ENCODE results near the gene INPP5J.

Gene INPP5J

DNA sequence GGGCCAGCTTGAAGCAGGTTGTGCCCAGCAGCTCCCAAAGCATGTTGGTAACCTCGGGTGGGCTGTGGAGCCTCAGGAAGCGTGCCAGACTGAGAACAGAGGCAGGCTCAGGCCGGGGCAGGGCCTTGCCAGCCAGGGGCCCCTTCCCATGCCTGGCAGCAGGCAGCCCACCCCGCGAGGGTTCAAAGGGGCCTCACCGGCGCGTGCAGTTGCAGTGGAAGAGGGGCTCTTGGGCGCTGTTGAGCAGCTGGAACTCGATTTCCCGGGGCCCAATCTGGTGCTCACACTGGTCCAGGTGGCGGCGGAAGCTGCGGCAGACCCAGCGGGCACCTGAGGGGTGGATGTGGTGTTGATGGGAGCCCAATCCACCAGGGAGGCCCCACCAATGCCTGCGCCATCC is 13.9 kb downstream of the INPP5J start:
- no peak for DNase-seq

DNA sequence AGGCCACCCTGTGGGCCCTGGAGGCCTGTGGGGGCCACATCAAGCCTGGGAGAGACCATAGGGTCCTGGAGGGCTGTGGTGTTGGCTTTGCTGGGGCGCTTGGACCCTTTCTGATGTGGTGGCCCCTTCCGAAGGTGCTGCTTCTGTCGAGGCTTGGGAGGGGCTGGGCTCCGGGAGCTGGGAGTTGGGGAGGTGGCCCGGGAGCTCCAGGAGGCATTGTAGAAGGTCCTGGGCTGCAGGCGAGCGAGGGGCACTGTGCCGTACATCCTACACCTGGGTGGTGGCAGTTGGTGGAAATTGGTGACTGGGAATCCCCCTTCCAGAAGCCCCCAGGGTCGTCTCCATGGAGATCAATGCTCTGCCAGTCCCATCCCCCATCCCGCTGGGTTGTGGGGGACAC is 15.0 kb downstream of the INPP5J start:
- DNase-seq = no peak
- in situ Hi-C loops (cut with HindIII; ENCODE audit: low pct_ligation_motif_present, low pct_unique_long_range_greater_than_20kb, low sequenced_read_pairs) = no loop called here

More for the DNA sequence above, 13.9 kb downstream of the INPP5J start:
- in situ Hi-C loops (cut with HindIII; ENCODE audit: low pct_ligation_motif_present, low pct_unique_long_range_greater_than_20kb, low sequenced_read_pairs) = no loop called here

DNA sequence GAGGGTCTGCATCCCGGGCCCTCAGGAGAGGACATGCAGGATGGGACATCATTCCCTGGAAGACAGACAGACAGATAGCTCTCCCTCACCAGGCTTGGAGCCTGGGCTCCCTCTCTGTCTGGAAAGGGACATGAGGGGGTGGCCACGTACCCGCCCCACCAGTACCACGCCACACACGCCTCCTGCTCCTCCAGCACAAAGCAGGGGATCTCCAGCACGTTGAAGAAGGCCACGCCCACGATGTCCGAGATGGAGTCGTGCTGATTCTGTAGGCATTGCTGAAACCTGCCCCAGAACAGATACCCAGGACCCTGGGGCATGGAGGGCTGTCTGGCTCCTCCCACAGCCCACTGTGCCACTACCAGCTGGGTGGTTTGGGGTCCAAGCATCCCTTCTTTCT is 15.4 kb downstream of the INPP5J start:
- DNase-seq = no peak
- in situ Hi-C loops (cut with HindIII; ENCODE audit: low pct_ligation_motif_present, low pct_unique_long_range_greater_than_20kb, low sequenced_read_pairs) = no loop called here

DNA sequence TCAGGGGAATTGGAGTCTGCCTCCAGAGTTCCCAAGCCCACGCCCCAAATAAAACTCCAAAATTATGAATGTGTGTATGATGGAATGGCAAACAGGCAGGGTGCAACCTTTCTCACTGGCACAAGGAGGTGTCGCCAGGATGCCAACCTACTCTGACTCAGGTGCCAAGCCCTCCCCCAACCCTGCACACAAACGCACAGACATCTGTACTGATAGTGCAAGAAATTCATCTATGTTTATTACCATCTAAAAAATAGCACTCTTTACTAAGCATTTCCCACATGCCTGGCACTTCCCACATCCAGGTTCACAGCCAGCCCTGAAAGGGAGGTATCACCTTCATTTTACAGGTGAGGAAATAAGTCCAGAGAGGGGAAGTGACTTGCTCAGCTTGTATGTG is 16.3 kb downstream of the INPP5J start:
- in situ Hi-C loops (cut with HindIII; ENCODE audit: low pct_ligation_motif_present, low pct_unique_long_range_greater_than_20kb, low sequenced_read_pairs) = no loop called here
- no peak for DNase-seq

DNA sequence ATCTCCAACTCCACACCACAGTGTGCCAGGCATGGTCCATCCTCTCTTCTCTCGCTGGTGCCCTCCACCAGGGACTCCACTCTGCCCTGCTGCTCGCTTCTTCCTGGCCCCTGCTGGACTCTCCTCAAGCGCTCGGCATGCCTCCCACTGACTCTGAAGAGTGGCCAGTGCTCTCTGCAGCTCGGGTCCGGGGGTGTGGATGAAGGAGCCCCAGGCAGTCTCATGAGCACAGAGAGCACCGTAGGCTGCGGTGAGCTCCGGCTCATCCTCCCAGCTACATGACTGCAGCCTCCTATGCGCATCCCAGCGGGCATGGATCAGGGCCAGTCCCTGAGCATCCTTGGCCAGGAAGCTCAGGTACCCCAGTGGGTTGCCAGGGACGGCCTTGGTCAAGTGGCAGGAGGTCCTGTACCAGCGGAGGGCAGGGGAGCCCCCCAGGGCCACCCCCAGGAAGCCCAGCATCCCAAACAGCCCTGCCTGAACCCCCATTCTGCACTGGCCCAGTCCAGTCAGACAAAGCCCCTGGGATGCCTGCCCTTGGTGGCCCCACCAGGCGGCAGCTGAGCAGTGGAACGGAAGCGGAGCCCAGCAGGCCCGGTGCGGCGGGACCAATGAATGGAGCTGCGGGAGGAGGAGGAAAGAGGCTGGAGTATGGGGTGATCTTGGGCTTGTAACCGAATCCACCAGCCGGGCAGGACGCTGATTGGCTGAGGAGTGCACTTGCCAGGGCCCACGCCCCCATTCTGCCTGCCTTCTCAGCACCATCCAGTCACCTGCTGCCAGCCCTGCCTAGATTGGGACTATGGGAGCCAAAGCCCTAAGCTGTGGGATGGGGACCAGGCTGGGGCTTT is 17.3 kb downstream of the INPP5J start, which contains the start of gene PLA2G3:
PLA2G3 (minus strand) TSS at position 643 of the 851 bp plus-strand sequence; CDS start at position 489, 154 bp downstream.
- DNase-seq = no peak
- in situ Hi-C loops (cut with HindIII; ENCODE audit: low pct_ligation_motif_present, low pct_unique_long_range_greater_than_20kb, low sequenced_read_pairs) = no loop called here

DNA sequence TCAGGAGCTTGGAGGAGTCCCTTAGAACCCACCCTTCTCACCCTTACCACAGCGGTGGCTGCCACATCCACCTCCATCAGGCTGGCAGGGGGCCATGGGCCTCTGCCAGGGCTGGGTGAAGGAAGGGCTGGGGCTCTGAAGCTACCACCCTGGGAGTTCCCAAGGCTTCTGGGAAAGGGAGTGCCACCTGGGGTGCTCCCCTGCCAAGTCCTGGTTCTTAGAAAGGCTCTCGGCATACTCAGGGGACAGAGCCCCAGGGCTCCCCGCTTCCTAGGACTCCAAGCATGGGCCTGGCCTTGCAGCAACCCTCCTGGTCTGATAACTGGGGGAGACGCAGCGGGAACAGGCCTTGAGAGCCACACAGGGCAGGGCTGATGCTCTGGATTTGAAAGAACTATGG is 18.0 kb downstream of the INPP5J start:
- in situ Hi-C loops (cut with HindIII; ENCODE audit: low pct_ligation_motif_present, low pct_unique_long_range_greater_than_20kb, low sequenced_read_pairs) = no loop called here
- no peak for DNase-seq

DNA sequence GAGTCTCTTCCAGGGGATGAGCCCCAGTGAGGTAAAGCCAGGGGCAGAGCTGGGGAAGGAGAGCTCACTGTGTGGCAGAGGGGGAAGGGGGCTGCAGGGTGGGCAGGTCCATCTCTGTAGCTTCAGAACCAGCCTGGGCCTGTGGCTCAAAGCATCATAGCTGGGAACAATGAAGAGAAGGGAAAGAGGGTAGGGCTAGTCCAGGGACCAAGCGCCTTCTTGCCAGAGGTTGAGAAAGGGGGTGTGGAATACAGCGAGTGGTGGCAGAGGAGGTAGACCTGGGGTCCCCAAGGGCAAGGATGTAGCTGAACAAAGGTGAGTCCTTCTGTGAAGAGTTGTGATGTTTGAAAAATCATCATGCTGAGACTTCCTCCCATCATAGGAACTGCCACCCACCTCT is 18.8 kb downstream of the INPP5J start:
- no peak for DNase-seq
- in situ Hi-C loops (cut with HindIII; ENCODE audit: low pct_ligation_motif_present, low pct_unique_long_range_greater_than_20kb, low sequenced_read_pairs) = no loop called here

DNA sequence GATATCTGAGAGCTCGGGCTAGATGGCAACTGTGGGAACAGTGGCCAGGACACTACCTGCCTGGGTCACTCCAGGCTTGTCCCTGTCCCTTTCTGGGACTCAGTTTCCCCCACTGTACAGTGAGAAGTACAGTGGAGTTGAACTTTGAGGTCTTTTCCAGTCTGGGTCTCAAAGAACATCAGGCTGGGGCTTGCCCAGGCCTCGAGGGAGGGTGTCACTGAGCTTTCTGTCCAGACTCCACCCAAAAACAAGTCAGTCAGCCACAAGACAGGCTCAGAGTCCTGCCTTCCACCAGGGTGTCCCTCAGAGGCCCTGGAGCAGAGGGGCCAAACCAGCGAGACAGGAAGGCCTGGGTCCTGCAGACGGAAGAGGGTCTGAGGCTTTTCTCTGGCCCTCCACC is 19.5 kb downstream of the INPP5J start:
- no peak for DNase-seq
- in situ Hi-C loops (cut with HindIII; ENCODE audit: low pct_ligation_motif_present, low pct_unique_long_range_greater_than_20kb, low sequenced_read_pairs) = no loop called here

DNA sequence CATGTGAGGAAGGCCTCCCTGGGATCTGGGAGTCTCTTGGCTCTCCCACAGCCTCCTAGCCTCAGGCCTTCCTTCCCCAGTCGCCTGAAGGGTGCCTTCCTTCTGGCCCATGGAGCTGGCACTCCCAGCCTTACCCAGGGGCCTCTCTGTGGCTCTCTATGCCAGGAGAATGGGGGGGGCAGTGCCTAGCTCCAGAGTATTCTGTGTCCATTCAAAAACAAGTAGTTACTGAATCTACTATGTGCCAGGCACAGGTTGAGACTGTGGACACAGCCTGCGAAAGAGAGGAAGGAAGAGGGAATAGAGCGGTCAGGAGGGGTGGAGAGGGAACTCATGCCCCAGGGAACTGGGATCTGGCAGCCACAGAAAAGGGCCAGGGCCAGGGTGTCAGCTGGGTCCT is 20.3 kb downstream of the INPP5J start:
- in situ Hi-C loops (cut with HindIII; ENCODE audit: low pct_ligation_motif_present, low pct_unique_long_range_greater_than_20kb, low sequenced_read_pairs) = no loop called here
- DNase-seq = no peak

DNA sequence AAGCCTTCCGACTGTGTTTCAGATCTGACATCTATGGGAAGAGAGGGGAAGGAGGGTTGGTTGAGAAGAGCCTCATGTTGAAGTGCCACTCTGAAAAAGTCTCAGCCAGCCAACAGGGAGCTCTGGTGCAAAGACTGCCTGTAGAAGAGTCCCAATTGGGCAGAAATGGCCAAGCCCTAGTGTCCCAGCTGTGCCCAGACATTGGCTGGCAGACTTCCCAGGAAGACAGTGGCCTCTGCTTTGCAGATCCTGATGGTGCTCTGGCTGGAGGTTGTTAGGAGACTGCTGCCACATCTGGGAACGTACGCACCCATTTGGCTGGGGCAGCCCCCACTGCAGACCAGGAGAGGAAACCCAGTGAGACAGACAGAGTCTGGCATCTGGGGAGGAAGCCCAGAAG is 20.8 kb downstream of the INPP5J start:
- DNase-seq = no peak
- in situ Hi-C loops (cut with HindIII; ENCODE audit: low pct_ligation_motif_present, low pct_unique_long_range_greater_than_20kb, low sequenced_read_pairs) = no loop called here

DNA sequence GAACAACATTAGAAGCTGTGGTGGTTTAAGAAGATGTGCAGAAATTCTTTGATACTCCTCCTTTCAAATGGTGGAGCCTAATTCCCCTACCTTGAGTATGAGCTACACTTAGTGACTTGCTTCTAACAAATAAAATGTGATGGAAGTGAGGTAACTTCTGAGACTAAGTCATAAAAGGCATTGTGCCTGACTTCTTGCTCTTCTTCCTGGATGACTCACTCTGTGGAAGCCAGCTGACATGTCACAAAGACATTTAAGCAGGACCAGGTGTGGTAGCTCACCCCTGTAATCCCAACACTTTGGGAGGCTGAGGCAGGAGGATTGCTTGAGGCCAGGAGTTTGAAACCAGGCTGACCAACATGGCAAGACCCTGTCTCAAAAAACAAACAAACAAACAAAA is 21.5 kb downstream of the INPP5J start:
- no peak for DNase-seq
- in situ Hi-C loops (cut with HindIII; ENCODE audit: low pct_ligation_motif_present, low pct_unique_long_range_greater_than_20kb, low sequenced_read_pairs) = no loop called here

DNA sequence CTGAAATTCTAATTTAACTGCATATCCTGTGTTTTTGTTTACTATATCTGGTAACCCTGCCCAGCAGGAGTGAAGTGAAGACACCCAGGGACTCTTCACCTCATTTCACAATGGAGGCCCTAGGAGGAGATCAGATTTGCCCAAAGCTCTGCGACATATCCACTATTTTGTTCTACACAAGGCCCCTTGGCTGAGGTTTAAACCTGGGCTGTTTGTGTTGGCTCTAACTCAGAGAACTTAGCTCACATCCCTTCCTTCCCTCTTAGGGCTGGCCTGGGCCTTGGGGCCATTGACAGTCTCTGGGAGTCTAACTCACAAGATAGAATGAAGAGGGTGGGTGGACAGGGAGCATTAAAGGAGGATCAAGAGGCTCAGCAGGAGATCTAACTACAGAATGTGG is 25.7 kb downstream of the INPP5J start:
- no peak for DNase-seq
- in situ Hi-C loops (cut with HindIII; ENCODE audit: low pct_ligation_motif_present, low pct_unique_long_range_greater_than_20kb, low sequenced_read_pairs) = no loop called here

DNA sequence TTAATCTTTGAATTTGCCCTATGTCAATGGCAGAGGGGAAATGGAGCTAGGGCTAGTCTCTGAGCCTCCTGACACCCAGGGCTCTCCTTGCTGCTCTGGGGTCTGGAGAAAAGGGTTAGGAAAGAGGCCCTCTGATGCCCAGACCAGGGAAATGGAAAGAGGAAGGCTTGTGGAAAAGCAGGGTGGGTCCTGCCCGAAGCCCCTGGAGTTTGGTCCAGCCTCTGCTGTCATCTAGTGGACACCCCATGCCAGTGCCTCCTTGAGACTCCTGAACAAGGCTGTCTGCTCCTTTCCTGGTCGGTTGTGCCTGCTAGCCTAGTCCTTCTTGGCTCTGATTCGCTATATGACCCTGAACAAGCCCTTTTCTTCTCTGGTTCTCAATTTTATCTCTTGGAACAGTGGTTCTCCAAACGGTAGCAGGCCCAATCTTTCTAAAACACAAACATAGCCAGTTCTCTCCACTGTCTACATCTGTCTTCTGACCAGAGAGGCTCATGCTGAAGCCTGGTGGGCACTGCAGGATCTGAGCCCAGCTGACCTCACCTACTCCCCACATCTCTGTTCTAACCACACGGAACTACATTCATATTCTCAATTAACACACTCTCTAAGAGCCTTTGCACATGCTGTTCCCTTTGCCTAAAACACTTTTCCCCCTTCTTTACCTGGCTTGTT is 26.3 kb downstream of the INPP5J start:
- peak; percentile 56 for DNase-seq
- in situ Hi-C loops (cut with HindIII; ENCODE audit: low pct_ligation_motif_present, low pct_unique_long_range_greater_than_20kb, low sequenced_read_pairs) = no loop called here

DNA sequence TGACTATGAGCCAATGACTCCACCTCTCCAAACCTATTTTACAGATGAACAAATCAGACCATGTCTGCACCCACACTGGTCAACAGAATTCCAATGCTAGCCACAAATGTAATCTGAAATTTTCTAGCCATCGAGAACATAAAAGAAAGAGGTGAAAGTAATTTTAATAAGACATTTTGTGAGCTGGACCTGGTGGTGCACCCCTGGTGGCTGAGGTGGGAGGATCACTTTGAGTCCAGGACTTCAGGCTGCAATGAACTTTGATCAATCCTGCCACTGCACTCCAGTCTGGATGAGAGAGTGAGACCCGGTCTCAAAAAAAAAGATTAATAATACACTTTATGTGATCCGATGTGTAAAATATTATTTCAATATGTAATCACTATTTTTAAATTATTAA is 27.8 kb downstream of the INPP5J start:
- DNase-seq = no peak
- in situ Hi-C loops (cut with HindIII; ENCODE audit: low pct_ligation_motif_present, low pct_unique_long_range_greater_than_20kb, low sequenced_read_pairs) = no loop called here

DNA sequence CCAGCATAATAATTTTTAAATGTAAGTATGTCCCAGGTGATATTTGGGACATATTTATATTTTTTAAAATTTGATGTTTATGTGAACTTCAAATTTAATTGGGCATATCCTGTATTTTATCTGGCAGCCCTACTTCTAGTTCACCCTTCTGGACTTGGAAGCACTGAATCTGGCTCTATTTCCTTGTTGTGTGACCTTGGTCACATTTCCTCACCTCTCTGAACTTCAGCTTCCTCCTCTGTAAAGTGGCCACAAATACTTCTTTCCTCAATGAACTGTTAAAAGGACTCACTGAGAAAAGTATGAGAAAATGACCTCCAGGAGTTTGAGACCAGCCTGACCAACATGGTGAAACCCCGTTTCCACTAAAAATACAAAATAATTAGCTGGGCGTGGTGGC is 29.1 kb downstream of the INPP5J start:
- in situ Hi-C loops (cut with HindIII; ENCODE audit: low pct_ligation_motif_present, low pct_unique_long_range_greater_than_20kb, low sequenced_read_pairs) = no loop called here
- no peak for DNase-seq

DNA sequence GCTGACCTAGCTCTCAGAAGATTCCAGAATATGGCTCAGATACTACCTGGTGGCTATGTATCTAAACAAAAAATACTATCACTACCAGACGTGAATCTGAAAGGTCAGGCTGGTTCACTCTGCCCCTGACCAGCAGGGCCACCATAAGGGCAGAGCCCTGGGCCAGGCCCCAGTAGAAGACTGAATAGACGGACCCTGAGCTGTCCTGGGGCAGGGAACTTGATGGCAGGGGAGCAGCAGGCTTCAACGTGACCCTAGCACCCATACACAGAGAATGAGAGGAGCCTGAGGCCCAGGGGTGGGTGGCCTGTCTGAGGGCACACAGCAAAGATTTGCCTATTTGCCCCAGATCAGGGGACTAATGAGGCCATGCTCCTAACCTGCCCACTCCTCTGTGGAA is 30.6 kb downstream of the INPP5J start:
- in situ Hi-C loops (cut with HindIII; ENCODE audit: low pct_ligation_motif_present, low pct_unique_long_range_greater_than_20kb, low sequenced_read_pairs) = no loop called here
- no peak for DNase-seq

DNA sequence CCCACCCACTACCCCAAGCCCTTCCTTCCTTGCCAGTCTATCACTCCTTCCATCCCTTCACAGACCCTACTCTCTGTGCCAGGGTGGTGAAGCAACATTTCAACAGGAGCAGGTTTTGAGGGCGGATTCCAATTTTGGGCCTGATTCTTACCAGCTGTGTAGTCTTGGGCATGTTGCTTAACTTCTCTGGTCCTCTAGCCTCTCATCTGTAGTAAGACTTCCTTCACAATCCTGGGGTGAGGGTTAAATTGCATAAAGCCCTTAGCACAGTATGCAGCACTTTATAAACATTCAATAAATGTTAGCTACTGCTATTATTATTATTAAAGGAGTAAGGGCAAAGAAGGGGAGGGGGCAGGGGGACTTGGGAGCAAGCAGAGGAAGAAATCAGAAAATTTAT is 32.2 kb downstream of the INPP5J start:
- in situ Hi-C loops (cut with HindIII; ENCODE audit: low pct_ligation_motif_present, low pct_unique_long_range_greater_than_20kb, low sequenced_read_pairs) = no loop called here
- no peak for DNase-seq

DNA sequence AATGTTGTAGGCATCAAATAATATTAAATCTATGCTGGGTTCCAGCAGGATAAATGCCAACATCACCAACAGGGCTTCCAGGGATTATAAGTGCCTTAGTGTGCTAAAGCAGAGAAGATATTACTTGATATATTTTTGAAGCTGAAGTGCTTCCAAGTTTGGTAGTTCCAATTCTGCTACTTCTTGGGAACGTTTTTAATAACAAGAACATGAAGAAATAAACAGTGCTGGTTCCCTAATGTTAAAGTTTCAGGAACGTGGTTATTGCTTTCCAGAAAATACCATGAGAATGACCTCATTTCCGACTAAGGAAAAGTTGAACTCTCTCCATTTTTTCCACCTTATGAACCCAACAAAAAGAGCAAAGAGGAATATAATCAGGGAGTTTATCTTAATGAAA is 32.7 kb downstream of the INPP5J start:
- no peak for DNase-seq
- in situ Hi-C loops (cut with HindIII; ENCODE audit: low pct_ligation_motif_present, low pct_unique_long_range_greater_than_20kb, low sequenced_read_pairs) = no loop called here

DNA sequence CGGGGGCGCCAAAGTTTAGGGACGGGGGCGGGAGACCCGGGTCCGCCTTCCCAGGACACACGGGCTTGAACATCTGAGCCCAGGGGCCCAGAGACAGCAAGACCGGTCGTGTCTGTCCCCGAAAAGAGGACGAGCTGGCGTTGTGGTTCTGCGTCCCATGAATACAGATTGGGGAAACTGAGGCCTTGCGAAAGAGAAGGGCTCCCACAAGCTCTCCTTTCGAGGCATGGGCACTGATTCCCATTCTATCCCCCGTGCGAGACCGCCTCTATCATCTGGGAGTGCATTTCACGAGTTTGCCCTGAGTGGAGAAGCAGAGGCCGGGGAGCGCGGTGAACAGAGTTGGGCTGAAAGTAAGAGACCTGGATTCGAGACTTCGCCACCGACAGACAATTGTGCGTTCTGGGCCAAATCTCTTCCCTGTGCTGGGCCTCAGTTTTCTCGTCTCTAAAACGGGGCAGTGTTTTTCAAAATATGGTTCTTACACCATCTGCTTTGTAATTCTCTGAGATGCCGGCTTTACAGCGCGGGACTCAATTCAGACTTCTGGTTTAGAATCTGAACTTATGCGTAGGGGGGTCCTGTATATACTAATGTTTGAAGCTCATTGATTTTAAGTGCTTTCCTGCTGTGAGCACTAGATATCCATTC is 37.7 kb downstream of the INPP5J start:
- in situ Hi-C loops (cut with HindIII; ENCODE audit: low pct_ligation_motif_present, low pct_unique_long_range_greater_than_20kb, low sequenced_read_pairs) = no loop called here
- DNase-seq = peak; percentile 24

DNA sequence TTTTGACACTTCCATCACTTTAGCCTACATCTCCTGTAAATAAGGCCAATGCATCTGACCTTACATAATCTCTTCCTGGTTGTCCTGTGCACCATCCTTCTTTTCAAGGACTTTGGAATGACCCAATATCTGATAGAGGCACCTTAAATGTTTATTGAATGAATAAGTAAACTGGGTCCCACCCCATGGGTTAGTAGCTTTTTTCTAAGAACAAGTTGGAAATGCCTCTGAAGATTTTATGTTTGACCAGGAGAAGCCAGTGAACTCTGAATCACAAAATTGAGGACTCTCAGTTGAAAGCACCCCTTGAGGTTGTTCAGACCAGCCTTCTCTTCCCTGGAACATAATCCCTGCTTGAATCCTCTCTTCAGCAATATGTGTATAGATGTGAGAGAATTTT is 38.6 kb downstream of the INPP5J start:
- in situ Hi-C loops (cut with HindIII; ENCODE audit: low pct_ligation_motif_present, low pct_unique_long_range_greater_than_20kb, low sequenced_read_pairs) = no loop called here
- DNase-seq = no peak
